Kidney glomerular epithelial cell (primary cell): ENCODE results near the gene IFRD2.
A peak's percentile ranks its signal among the peaks of the same experiment; 100 is the strongest.
"Not testable (repeated sequence)": the region's sequence is repeated elsewhere in the genome, so short reads cannot be mapped to it uniquely, and the experiment has no call there.

Source experiments
- DNase-seq: peaks from one replicate; lab custom pipeline; 2025; lab: John Stamatoyannopoulos, UW

IFRD2 gene

GRCh38 chr3:50324351-50325112, 32.3 kb upstream of the IFRD2 start:
- DNase-seq, result peak; percentile 58

- no peak for DNase-seq
Measured at GRCh38 chr3:50323614-50324199, 31.5 kb upstream of the IFRD2 start.

GRCh38 chr3:50323092-50323600, 30.9 kb upstream of the IFRD2 start:
- DNase-seq, result no peak

DNA sequence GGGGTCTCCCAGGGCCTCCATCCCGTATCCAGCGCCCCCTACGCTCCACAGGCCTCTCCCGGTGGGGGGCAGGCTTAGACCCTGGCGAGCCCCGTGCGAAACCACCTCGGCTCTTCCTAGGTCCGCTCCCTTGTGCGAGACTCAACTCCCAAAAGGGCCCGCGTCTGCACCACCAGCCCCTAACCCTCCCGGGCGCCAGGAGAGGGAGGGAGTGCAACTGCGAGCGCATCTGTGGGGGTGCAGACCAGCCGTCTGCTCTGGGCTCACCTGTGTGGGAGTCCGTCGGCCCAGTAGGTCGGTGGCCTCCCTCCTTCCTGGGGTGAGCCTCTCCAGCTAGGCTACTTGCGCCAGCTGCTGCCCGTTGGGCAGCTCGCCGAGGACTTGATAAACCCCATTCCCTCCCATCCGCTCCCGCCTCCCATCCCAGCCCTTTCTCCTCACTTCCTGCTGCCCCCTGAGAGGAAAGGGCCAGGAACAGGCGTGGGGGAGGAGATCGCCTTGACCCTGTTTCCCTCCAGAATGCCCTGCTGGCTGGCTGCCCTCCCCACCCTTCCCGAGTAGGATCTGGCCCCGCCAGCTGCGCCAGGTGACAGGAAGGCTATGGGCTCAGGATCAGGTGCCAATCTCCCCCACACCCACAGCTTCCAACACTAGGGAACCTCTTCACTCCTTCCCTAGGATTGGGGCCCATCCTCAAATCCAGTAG, 30.3 kb upstream of the IFRD2 start, which contains the start of gene HYAL2:
HYAL2 (minus strand) TSS at position 360 of the 706 bp plus-strand sequence. CDS start 2,256 bp downstream, outside the sequence.
- no peak for DNase-seq

GRCh38 chr3:50322115-50322385, 29.8 kb upstream of the IFRD2 start:
- no peak for DNase-seq

DNA sequence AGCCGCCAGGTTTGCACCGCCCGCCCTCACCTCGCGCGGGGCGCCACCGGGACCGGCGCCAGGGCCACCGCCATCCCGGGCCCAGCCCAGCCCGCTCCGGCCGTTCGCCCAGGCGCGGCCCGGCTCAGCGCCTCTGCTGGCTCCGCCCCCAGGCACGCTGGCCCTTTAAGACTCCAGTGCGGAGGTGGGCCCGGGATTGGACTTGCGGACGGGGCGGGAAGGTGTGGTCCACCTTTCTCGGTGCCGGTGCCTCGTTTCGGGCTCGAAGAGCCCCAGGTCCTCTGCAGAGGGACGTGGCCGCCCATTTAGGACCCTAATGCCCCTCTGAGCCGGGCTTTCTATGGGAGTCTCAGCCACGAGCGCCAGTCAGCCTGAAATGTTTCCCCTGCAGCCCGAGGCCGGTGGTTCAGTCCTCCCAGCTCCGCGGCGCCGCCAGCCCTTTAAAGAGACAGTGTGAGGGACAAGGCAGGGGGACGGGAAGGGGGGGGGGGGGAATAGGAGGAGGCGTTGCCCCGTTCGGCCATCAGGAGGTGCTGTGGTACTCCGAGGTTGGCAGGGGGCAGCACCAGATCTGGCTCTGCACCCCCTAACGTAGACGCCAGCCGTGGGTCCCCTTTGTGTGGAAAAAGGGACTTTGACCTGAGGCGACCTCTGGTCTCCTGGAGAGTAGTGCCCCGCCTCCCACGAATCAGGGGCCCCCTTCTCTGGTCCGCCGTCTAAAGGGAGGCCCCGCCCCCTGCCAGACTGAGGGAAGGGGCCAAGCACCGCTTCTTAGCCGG, 29.3 kb upstream of the IFRD2 start:
- peak; percentile 92 for DNase-seq

DNA sequence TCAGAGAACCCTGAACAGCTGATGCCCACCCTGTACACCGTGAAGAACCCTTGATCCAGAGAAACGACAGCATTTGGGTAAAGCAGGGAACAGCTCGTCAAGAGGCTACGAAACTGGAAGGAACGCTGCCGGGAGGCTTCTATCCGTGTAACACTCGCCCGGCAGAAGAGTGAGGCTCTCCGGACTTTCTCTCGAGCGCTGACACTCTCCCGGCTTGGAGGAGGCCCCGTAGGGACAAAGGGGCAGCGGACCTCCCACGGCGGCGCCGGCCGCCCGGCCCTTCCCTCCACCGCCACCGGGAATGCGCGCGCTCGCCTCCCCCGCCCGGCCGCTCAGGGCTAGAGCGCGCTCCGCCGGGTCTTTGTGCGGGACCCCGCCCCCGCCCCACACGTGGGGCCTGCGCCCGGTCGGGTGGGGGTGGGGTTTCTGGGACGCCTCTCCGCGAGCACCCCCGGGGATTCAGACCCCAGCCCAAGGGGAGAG, 28.7 kb upstream of the IFRD2 start:
- DNase-seq, result peak; percentile 53

DNA sequence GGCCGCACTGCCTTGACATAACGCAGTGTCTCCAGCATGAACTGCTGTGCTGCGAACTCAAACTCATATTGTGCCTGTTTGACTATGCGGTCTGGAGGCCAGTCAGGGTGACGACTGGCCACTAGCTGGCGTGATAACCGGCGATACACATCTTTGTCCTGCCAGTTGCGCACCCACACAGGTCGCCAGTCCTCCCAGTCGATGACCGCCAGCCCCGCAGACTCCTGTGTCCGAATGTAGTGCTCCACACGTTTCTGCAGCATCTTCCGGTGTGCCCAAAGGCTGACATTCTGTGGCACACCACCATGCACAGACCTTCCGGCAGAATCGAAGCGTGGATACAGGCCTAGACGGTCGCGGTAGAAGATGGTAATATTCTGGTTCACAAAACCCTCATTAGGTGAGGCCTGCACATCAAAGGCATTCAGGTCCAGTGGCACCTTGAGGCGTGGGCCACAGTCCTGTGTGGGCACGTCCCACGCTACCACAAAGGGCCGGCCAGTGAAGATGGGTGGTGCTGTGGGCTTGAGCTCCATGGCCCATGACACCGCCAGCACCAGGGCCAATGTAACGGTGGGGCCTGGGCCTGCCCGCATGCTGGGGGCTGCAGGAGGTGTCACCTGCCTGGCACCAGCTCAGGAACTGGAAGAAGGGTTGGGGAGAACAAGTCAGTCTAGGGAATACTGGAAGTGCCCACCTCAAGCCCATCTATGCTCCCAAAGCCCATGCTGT, 27.8 kb upstream of the IFRD2 start:
- DNase-seq, result no peak

DNA sequence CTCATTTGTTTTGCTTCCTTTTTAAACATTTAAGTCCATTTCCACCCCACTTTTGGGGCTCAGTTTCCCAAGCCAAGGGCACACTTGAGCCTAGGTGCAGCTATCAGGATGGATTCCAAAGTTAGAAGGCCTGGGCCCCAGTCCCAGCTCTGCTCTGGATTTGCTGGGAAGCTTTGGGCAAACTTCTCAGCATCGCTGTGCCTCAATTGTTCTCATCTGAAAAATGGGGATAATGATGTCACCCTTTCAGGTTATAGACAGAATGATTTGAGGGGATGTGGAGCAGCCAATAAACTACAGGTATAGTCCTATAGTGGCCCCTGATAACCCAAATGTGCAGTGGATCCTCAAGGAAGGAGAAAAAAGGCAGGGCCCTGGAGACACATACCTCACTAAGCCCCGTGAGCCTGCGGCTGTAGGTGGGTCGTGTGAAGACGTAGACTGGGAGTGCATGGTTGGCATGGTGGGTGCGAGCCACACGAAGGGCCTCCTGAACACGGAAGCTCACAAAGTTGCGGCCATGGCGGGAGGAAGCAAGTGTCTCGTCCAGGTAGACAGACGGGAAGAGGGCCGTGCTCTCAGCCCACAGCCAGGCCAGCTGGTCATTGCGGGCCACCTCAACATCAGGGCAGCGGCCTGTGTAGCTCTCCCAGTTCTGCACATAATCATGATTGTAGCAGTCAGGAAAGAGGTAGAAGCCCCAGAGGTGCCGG, 27.1 kb upstream of the IFRD2 start:
- no peak for DNase-seq

GRCh38 chr3:50318615-50319014, 26.4 kb upstream of the IFRD2 start:
- no peak for DNase-seq

DNA sequence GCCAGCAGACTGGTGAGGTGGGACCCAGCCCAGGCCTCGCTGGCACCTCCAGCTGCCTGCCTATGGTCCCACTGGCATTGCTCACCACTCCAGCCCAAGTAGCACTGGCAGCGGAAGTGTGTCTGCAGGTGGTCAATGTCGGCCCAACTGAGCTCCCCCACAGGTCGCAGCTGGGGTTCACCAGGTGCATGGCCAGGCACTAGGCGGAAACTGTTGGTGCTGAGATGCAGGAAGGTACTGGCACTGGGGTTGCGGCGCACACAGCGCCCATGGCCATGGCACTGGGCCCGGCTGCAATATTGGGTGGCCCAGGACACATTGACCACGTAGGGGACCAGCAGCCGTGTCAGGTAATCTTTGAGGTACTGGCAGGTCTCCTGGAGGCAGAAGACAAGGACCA, 25.9 kb upstream of the IFRD2 start:
- no peak for DNase-seq

DNA sequence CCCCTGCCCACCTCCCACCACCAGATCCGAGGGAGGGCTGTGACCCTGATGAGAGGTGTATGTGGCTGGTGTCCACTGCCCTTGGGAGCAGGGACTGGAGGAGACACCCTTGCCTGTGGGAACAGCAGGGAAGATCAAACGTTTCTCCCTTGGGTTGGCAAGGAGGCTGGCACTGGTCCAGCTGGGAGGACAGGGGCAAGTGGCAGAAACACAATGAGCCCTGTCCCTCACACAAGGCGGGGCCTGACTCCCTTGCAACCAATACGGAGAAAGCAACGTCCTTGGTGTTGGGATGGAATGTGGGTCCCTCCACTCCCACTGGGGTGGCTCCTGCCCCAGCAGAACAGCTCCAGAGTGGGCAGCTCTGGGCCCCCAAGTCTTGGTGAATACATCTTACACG, 25.1 kb upstream of the IFRD2 start:
- no peak for DNase-seq

DNA sequence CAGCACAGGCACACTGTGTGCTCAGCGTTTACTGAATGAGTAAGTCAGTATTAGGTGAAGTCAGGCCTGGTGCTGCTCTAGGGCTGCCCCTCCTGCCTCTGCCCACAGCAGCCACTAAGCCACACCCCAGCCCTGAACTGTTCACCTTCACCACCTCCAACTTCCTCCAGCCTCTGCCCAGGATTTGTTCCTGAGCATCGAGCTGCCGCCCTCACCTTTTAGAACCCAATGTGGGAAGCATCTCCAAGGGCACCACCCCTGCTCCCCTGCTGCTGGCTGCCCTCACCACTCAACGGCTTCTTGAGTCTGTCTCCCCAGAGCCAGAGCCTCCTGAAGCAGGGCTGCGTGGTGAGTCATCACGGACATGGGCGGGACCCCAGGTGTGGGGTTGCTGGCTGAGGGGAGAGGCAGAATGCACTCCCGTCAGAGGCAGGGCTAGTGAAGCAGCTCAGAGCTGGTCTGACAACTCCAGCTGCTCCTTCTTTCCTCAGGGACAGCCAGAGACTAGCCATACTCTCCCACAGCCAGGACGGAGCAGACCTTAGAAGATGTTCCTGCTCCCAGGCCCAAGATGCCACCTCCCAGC, 24.5 kb upstream of the IFRD2 start:
- peak; percentile 66 for DNase-seq

DNA sequence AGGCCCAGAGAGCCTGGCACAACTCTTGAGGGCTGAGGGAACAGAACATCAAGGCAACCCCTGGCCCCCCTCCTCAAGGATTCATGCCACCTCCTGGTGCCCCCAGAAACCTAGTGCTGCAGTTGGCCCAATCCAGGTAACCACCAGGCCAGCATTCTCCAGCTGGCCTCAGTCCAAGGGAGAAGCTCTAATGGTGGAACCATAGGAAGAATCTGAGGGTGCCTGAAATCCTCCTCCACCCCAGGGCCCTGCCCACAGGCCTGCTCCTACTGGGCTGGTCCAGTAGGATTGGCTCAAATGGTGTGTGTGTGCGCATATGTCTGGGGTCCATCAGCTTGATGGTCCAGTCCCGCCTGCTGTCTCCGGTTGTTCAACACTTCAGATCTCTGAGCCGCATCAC, 22.6 kb upstream of the IFRD2 start:
- DNase-seq, result no peak

DNA sequence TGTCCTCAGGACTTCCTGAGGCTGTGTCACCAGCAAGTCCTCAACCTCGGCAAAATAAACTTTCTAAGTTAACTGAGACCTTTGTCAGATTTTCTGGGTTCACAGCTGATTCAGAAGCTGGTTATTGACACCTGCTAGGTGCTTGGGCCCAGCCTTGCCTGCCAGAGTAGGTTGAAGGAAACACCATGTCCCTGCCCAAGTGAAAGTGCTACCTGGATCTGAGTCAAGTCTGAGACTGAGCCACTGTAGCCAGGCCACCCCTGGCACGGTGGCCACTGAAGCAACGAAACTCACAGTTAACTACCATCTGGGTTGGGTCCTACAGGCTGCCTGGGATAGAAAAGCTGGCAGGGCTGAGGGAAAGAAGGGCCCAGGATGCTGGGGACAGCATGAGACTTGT, 22.1 kb upstream of the IFRD2 start:
- no peak for DNase-seq

DNA sequence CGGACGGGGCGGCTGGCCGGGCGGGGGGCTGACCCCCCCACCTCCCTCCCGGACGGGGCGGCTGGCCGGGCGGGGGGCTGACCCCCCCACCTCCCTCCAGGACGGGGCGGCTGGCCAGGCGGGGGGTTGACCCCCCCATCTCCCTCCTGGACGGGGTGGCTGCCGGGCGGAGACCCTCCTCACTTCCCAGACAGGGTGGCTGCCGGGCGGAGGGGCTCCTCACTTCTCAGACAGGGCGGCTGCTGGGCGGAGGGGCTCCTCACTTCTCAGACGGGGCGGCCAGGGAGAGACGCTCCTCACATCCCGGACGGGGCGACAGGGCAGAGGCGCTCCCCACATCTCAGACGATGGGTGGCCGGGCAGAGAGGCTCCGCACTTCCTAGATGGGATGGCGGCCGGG, 19.8 kb upstream of the IFRD2 start:
- DNase-seq, result not testable (repeated sequence)

- DNase-seq, result no peak
Measured at GRCh38 chr3:50304601-50305000, 12.4 kb upstream of the IFRD2 start.

DNA sequence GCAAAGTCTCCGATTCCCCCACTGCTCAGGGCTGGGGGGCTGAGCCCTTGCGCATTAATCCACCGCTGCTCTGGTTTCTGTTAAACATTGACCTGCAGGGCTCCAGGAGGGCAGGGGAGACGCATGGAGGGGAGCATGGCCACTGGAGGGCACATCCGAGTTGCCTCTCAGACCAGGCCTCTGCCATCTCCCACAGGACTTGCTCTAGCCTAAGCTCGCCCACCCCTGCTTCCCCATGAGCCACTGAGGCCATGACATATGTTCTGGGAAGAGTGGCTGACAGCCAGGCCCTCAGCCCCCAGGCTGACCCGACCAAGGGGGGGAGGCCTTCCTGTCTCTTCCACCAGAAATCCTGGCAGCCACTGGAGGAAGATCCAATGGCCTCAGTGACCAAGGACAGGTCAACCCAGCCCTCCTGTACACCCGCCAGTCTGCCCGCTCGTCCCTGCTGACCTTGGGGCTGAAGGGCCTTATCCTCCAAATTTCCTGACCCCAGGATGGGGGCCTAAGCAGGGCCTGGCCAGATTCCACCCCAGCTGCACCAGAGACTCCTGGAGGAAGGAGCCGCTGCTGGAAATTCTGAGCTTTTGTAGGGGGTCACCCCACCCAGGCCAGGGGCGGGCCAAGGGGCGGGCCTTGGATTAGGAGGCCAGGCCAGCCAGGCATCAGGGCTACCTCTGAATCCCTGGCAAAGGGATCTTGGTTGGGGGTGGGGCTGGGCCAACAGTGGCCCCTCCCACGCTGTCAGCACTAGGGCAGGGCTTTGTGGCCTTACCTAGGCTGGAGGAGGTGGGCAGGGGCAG, 11.0 kb upstream of the IFRD2 start, which contains the start of gene HYAL1:
HYAL1 (minus strand) TSS at position 562 of the 803 bp plus-strand sequence. CDS start 618 bp downstream, outside the sequence.
- no peak for DNase-seq
